CD4-positive, alpha-beta T cell treated with Interleukin-17A for 1 hour (primary cell): ENCODE measurements around the gene SMC4.
A peak's percentile ranks its signal among the peaks of the same experiment; 100 is the strongest.
"Not testable (repeated sequence)": the region's sequence is repeated elsewhere in the genome, so short reads cannot be mapped to it uniquely, and the experiment has no call there.

Experiments
- DNase-seq: peaks from one replicate; pipeline ENCODE4 v3.0.0-alpha.2; 2020

SMC4 gene

GRCh38 chr3:160399125-160400029 is at the start of gene SMC4, which contains the start of gene IFT80:
SMC4 (plus strand) TSS chr3:160399650; CDS start chr3:160400827, 1,177 bp downstream.
IFT80 (minus strand) TSS chr3:160399225; CDS start chr3:160384600, 14,625 bp downstream.
- DNase-seq = peak; percentile 97

GRCh38 chr3:160355826-160356225 is 43.6 kb upstream of the SMC4 start:
- no peak for DNase-seq

GRCh38 chr3:160362896-160363295 is 36.6 kb upstream of the SMC4 start:
- DNase-seq = not testable (repeated sequence)

GRCh38 chr3:160365869-160366522 is 33.5 kb upstream of the SMC4 start:
- DNase-seq = no peak

GRCh38 chr3:160368804-160369203 is 30.6 kb upstream of the SMC4 start:
- DNase-seq = peak; percentile 11

GRCh38 chr3:160369784-160370183 is 29.7 kb upstream of the SMC4 start:
- peak; percentile 13 for DNase-seq

GRCh38 chr3:160370987-160371857 is 28.2 kb upstream of the SMC4 start:
- no peak for DNase-seq

GRCh38 chr3:160372780-160373179 is 26.7 kb upstream of the SMC4 start:
- DNase-seq = no peak

GRCh38 chr3:160373655-160374054 is 25.8 kb upstream of the SMC4 start:
- DNase-seq = no peak

- DNase-seq = no peak
These were observed 25.0 kb upstream of the SMC4 start for GRCh38 chr3:160374472-160374871.

- DNase-seq = no peak
These were observed 24.5 kb upstream of the SMC4 start for GRCh38 chr3:160374925-160375324.

- DNase-seq = no peak
These were observed 22.8 kb upstream of the SMC4 start for GRCh38 chr3:160376681-160377080.

- DNase-seq = no peak
These were observed 20.9 kb upstream of the SMC4 start for GRCh38 chr3:160378331-160379109.

GRCh38 chr3:160379628-160380214 is 19.7 kb upstream of the SMC4 start:
- DNase-seq = no peak

- DNase-seq = no peak
These were observed 18.0 kb upstream of the SMC4 start for GRCh38 chr3:160381470-160381869.

- no peak for DNase-seq
These were observed 14.7 kb upstream of the SMC4 start for GRCh38 chr3:160384639-160385318.

GRCh38 chr3:160390565-160391138 is 8.8 kb upstream of the SMC4 start:
- no peak for DNase-seq

GRCh38 chr3:160392798-160393197 is 6.7 kb upstream of the SMC4 start:
- no peak for DNase-seq

GRCh38 chr3:160393346-160394008 is 6.0 kb upstream of the SMC4 start:
- DNase-seq = no peak

- no peak for DNase-seq
These were observed 5.4 kb upstream of the SMC4 start for GRCh38 chr3:160394009-160394392.
